Loucy (cell line): ENCODE data around the gene MICA.

Experiments used
- EZH2phosphoT487 ChIP-seq: fragments of 200-600 bp; IDR thresholded peaks from 2 replicates; pipeline ENCODE4 v1.6.1; 2018; ENCODE audit warnings: antibody characterized with exemption, mild to moderate bottlenecking, moderate library complexity, borderline replicate concordance
- TF ChIP-seq, protein P1 (sequence below): fragments of 200-600 bp; sonication (generic); conservative IDR thresholded peaks from 2 replicates; pipeline ENCODE4 v1.5.1; 2014; ENCODE audit warnings: mild to moderate bottlenecking, antibody characterized with exemption, low read length

GRCh38 chr6:31430449-31430848 lies 27.1 kb downstream of the MICA start:
- TF ChIP-seq, protein P1, sequence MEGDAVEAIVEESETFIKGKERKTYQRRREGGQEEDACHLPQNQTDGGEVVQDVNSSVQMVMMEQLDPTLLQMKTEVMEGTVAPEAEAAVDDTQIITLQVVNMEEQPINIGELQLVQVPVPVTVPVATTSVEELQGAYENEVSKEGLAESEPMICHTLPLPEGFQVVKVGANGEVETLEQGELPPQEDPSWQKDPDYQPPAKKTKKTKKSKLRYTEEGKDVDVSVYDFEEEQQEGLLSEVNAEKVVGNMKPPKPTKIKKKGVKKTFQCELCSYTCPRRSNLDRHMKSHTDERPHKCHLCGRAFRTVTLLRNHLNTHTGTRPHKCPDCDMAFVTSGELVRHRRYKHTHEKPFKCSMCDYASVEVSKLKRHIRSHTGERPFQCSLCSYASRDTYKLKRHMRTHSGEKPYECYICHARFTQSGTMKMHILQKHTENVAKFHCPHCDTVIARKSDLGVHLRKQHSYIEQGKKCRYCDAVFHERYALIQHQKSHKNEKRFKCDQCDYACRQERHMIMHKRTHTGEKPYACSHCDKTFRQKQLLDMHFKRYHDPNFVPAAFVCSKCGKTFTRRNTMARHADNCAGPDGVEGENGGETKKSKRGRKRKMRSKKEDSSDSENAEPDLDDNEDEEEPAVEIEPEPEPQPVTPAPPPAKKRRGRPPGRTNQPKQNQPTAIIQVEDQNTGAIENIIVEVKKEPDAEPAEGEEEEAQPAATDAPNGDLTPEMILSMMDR = peak; percentile 20; the same call in 1 of the 2 replicates
- no peak for TF ChIP-seq EZH2phosphoT487
